Measurements from ENCODE around the gene MAD2L1BP. TPM values are rescaled to one million over a fixed set of nuclear protein-coding genes. Genes with fewer than 3 reads are reported as not detected.
A peak's percentile ranks its signal among the peaks of the same experiment; 100 is the strongest.

Gene MAD2L1BP
- total and polyA plus RNA-seq, 2 of the 13 experiments (the other 11 are each of a cell fraction or from before 2014, with no cell fraction given), result 54.2 to 55.5 TPM

DNA sequence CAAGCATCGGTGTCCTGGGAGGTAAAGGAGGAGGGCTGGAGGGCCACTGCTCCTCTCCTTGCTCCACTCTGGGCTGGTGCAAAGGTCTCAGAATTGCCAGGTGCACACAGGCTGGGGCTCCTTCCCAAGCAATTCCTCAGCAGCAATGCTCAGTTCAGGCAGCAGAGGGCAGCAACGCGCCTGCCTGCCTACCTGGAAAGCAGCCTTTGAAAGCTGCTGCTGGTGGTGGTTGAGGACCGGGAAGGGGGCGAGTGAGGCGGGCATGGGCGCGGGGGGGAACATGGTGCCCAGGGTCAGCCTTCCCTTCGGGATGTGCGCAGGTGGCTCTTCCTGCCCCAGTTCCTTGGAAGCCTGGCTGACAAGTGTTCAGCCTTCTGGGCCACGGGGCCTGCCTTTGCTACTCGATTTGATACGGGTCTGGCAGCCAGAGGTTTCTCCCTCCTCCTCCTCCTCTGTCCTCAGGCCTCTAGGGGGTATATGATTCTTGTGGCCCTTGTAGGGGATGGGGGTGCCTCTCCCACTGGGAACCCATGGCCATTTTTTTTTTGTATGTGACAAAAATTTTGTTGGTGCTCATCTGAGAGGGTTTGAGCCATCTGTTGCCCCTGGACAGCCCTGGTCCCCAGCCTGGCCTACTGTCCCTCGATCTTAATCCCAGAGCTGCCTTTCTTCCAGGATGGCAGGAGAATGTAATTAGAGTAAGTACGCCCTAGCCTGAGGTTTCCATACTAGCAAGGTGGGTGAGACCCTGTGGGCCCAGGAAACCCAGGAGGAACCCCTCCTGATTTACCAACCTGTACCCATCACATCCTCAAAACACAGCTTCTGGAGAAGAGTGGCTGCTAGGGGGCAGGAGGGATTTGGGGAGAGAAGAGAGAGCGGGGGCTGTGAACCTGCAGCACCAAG lies 31.9 kb downstream of the MAD2L1BP start (continued):
- no peak for TF ChIP-seq CBX2 (IDR thresholded peaks at IDR 0.05; ENCODE audit: low read depth, low read length)
- TF ChIP-seq CBX2 (CRISPR knock-in tag; IDR thresholded peaks at IDR 0.05; ENCODE audit: low read depth), result 0 out of 2 replicates have a peak, but pooled peaks have one; percentile 30
- no peak for TF ChIP-seq JARID2 (CRISPR knock-in tag; IDR thresholded peaks at IDR 0.05; ENCODE audit: insufficient replicate concordance)
- TF ChIP-seq KLF15 (CRISPR knock-in tag; IDR thresholded peaks at IDR 0.05; ENCODE audit: borderline replicate concordance), result no peak
- TF ChIP-seq, protein P1, sequence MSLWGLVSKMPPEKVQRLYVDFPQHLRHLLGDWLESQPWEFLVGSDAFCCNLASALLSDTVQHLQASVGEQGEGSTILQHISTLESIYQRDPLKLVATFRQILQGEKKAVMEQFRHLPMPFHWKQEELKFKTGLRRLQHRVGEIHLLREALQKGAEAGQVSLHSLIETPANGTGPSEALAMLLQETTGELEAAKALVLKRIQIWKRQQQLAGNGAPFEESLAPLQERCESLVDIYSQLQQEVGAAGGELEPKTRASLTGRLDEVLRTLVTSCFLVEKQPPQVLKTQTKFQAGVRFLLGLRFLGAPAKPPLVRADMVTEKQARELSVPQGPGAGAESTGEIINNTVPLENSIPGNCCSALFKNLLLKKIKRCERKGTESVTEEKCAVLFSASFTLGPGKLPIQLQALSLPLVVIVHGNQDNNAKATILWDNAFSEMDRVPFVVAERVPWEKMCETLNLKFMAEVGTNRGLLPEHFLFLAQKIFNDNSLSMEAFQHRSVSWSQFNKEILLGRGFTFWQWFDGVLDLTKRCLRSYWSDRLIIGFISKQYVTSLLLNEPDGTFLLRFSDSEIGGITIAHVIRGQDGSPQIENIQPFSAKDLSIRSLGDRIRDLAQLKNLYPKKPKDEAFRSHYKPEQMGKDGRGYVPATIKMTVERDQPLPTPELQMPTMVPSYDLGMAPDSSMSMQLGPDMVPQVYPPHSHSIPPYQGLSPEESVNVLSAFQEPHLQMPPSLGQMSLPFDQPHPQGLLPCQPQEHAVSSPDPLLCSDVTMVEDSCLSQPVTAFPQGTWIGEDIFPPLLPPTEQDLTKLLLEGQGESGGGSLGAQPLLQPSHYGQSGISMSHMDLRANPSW (CRISPR knock-in tag; IDR thresholded peaks at IDR 0.05; ENCODE audit: borderline replicate concordance), result peak; percentile 88; the same call in 1 of the 2 replicates
- no peak for TF ChIP-seq ZNF670 (CRISPR knock-in tag; IDR thresholded peaks at IDR 0.05; ENCODE audit: borderline replicate concordance)
- TF ChIP-seq, protein P2, sequence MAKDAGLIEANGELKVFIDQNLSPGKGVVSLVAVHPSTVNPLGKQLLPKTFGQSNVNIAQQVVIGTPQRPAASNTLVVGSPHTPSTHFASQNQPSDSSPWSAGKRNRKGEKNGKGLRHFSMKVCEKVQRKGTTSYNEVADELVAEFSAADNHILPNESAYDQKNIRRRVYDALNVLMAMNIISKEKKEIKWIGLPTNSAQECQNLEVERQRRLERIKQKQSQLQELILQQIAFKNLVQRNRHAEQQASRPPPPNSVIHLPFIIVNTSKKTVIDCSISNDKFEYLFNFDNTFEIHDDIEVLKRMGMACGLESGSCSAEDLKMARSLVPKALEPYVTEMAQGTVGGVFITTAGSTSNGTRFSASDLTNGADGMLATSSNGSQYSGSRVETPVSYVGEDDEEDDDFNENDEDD (CRISPR knock-in tag; IDR thresholded peaks at IDR 0.05; ENCODE audit: borderline replicate concordance), result peak; percentile 9; the same call in 1 of the 2 replicates
- TF ChIP-seq, protein P3, sequence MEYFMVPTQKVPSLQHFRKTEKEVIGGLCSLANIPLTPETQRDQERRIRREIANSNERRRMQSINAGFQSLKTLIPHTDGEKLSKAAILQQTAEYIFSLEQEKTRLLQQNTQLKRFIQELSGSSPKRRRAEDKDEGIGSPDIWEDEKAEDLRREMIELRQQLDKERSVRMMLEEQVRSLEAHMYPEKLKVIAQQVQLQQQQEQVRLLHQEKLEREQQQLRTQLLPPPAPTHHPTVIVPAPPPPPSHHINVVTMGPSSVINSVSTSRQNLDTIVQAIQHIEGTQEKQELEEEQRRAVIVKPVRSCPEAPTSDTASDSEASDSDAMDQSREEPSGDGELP (IDR thresholded peaks at IDR 0.05; ENCODE audit: borderline replicate concordance, low read depth), result peak; percentile 50; the same call in 1 of the 2 replicates
- TF ChIP-seq HNRNPLL (IDR thresholded peaks at IDR 0.05; ENCODE audit: low read depth, low read length, poor library complexity, severe bottlenecking), result peak; percentile 57
- TF ChIP-seq TBX2 (CRISPR knock-in tag; IDR thresholded peaks at IDR 0.05; ENCODE audit: borderline replicate concordance), result 0 out of 2 replicates have a peak, but pooled peaks have one; percentile 42
- peak; percentile 16 for TF ChIP-seq ASH2L (IDR thresholded peaks at IDR 0.05; ENCODE audit: insufficient read length, low read depth, low read length)
- 0 out of 2 replicates have a peak, but pooled peaks have one; percentile 51 for TF ChIP-seq THAP11 (CRISPR knock-in tag; IDR thresholded peaks at IDR 0.05)
- TF ChIP-seq ZFP36 (IDR thresholded peaks at IDR 0.05; ENCODE audit: borderline replicate concordance, low read depth, low read length, partially characterized antibody), result peak; percentile 34
- TF ChIP-seq, protein P4, sequence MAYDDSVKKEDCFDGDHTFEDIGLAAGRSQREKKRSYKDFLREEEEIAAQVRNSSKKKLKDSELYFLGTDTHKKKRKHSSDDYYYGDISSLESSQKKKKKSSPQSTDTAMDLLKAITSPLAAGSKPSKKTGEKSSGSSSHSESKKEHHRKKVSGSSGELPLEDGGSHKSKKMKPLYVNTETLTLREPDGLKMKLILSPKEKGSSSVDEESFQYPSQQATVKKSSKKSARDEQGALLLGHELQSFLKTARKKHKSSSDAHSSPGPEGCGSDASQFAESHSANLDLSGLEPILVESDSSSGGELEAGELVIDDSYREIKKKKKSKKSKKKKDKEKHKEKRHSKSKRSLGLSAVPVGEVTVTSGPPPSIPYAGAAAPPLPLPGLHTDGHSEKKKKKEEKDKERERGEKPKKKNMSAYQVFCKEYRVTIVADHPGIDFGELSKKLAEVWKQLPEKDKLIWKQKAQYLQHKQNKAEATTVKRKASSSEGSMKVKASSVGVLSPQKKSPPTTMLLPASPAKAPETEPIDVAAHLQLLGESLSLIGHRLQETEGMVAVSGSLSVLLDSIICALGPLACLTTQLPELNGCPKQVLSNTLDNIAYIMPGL (CRISPR knock-in tag; IDR thresholded peaks at IDR 0.05; ENCODE audit: borderline replicate concordance in 1 of 2, low read depth in 1 of 2), result peak; percentile 64 to 94
- TF ChIP-seq ZFX (CRISPR knock-in tag; IDR thresholded peaks at IDR 0.05; ENCODE audit: low read depth), result peak; percentile 51; the same call in 1 of the 2 replicates
- peak; percentile 75 for TF ChIP-seq HDAC2 (CRISPR knock-in tag; IDR thresholded peaks at IDR 0.05)
- no peak for TF ChIP-seq ZNF737 (CRISPR knock-in tag; IDR thresholded peaks at IDR 0.05; ENCODE audit: borderline replicate concordance)
- TF ChIP-seq ZNF713 (CRISPR knock-in tag; IDR thresholded peaks at IDR 0.05), result 0 out of 2 replicates have a peak, but pooled peaks have one; percentile 72
- no peak for TF ChIP-seq MED8 (CRISPR knock-in tag; IDR thresholded peaks at IDR 0.05; ENCODE audit: insufficient replicate concordance)
- TF ChIP-seq IRX3 (CRISPR knock-in tag; IDR thresholded peaks at IDR 0.05; ENCODE audit: borderline replicate concordance, low read depth), result no peak
